ENCODE data around the gene FSTL4.

DNA sequence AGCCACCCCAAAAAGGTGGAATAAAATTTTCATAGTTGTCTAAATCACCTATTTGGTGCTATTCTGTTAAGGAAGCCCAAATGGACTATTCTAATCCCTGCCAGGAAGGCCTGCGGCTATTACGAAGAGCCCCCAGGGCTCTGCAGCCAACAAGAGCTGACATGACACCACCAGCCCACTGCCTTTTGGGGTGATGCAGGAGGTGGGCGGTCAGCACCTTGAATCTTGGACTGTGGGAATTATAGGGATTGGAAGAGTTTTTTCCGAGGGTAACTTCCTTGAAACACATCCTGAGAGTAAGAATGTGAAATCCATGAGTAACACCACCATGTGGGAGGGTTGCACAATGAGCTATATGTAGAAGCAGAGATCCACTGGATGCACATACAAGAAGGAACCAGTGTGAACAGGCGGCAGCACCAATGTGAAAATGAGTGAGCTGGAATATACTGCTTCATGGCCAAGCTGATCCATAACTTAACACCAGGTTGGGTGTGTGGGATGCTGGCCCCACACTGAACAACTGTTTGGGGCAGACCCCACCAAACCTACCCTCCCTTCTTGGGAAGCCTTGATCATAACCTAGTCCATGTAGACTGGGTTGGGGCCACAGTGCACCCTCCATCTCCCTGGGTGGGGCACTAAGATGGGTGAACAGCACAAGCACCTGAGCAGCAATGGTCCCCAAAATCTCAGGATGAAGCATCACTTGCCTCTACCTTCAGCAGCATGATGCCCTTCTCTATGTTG lies 239.0 kb downstream of the FSTL4 start:
- TF ChIP-seq, protein P1, sequence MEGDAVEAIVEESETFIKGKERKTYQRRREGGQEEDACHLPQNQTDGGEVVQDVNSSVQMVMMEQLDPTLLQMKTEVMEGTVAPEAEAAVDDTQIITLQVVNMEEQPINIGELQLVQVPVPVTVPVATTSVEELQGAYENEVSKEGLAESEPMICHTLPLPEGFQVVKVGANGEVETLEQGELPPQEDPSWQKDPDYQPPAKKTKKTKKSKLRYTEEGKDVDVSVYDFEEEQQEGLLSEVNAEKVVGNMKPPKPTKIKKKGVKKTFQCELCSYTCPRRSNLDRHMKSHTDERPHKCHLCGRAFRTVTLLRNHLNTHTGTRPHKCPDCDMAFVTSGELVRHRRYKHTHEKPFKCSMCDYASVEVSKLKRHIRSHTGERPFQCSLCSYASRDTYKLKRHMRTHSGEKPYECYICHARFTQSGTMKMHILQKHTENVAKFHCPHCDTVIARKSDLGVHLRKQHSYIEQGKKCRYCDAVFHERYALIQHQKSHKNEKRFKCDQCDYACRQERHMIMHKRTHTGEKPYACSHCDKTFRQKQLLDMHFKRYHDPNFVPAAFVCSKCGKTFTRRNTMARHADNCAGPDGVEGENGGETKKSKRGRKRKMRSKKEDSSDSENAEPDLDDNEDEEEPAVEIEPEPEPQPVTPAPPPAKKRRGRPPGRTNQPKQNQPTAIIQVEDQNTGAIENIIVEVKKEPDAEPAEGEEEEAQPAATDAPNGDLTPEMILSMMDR (IDR thresholded peaks at IDR 0.05; ENCODE audit: borderline replicate concordance, extremely low read depth, low read length, poor library complexity, severe bottlenecking), result no peak
- no peak for TF ChIP-seq EZH2 (IDR thresholded peaks at IDR 0.05; ENCODE audit: borderline replicate concordance, low read depth, low read length, severe bottlenecking)
